AG09319 (cell line): Measurements from ENCODE around the gene TOLLIP.

Experiments
- DNase-seq: peaks from one replicate; pipeline ENCODE4 v3.0.0-alpha.2; 2010; ENCODE audit warnings: low read depth; ENCODE audit errors: extremely low read depth
- CTCF ChIP-seq: IDR thresholded peaks from 2 replicates; pipeline ENCODE4 v1.5.1; 2011; ENCODE audit warnings: low read depth, mild to moderate bottlenecking, inconsistent platforms, low read length, moderate library complexity

The TOLLIP gene

GRCh38 chr11:1340111-1340510, 30.7 kb upstream of the TOLLIP start:
- TF ChIP-seq CTCF, result no peak
- no peak for DNase-seq

GRCh38 chr11:1339066-1339675, 29.7 kb upstream of the TOLLIP start:
- no peak for TF ChIP-seq CTCF
- DNase-seq, result no peak

- no peak for TF ChIP-seq CTCF
- DNase-seq, result no peak
These were observed 29.0 kb upstream of the TOLLIP start for GRCh38 chr11:1338201-1339065.

GRCh38 chr11:1337647-1338007, 28.2 kb upstream of the TOLLIP start:
- no peak for DNase-seq
- no peak for TF ChIP-seq CTCF

GRCh38 chr11:1336836-1337646, 27.6 kb upstream of the TOLLIP start:
- TF ChIP-seq CTCF, result no peak
- DNase-seq, result no peak

- DNase-seq, result peak; percentile 63
- no peak for TF ChIP-seq CTCF
These were observed 26.7 kb upstream of the TOLLIP start for GRCh38 chr11:1335811-1336761.
